ENCODE results near the gene CD53.

- TF ChIP-seq CTCF (conservative IDR thresholded peaks at IDR 0.05) (no peak), ZFX (IDR thresholded peaks at IDR 0.05) (no peak)
Measured at GRCh38 chr1:110890474-110891196, 17.7 kb downstream of the CD53 start.

Data from C4-2B (cell line).